H1 (cell line): ENCODE results near the gene BMERB1. TPM values are rescaled to one million over a fixed set of nuclear protein-coding genes. Genes with fewer than 3 reads are reported as not detected.
"Not testable (repeated sequence)": the region's sequence is repeated elsewhere in the genome, so short reads cannot be mapped to it uniquely, and the experiment has no call there.

Source experiments
- CTCF ChIA-PET: fragments of 300-600 bp; sonication (Branson Sonifier 250); formaldehyde crosslinking; loops from one replicate; lab custom pipeline; 2021; ENCODE audit not compliant: partially characterized antibody; lab: Charles Lee
- POLR2A ChIA-PET: fragments of 300-600 bp; sonication (Branson Sonifier 250); formaldehyde crosslinking; loops from one replicate; lab custom pipeline; 2021; ENCODE audit warnings: inconsistent platforms; ENCODE audit not compliant: partially characterized antibody; lab: Charles Lee
- DNase-seq, 2 experiments: peaks; one replicate each; pipeline versions ENCODE4 v3.0.0 to v3.0.0-alpha.2; 2010 to 2022; ENCODE audit warnings: low spot score in 2 of 2, low read depth in 1 of 2, mixed read lengths in 1 of 2
- FAIRE-seq: peaks from 2 replicates; lab custom pipeline; 2011; peaks lifted over from hg19 to GRCh38; lab: Jason Lieb, UNC
- H2AFZ ChIP-seq: 2 replicates; pipeline ENCODE4 v1.8.1; 2012; ENCODE audit warnings: low read length, inconsistent platforms
- H2AK5ac ChIP-seq: 2 replicates; pipeline ENCODE4 v1.6.1; 2013; ENCODE audit warnings: low read depth, low read length
- H2BK120ac ChIP-seq: replicated peaks from 2 replicates; pipeline ENCODE3; 2013; ENCODE audit warnings: low read depth, low read length, inconsistent platforms
- H2BK12ac ChIP-seq: 2 replicates; pipeline ENCODE4 v1.6.1; 2013; ENCODE audit warnings: low read depth, low read length
- H2BK15ac ChIP-seq: 2 replicates; pipeline ENCODE4 v1.6.1; 2013; ENCODE audit warnings: low read length
- H2BK20ac ChIP-seq: 2 replicates; pipeline ENCODE4 v1.6.1; 2013; ENCODE audit warnings: low read length
- H2BK5ac ChIP-seq: 2 replicates; pipeline ENCODE4 v1.6.1; 2013; ENCODE audit warnings: low read depth, low read length
- H3K14ac ChIP-seq: 2 replicates; pipeline ENCODE4 v1.6.1; 2013; ENCODE audit warnings: inconsistent platforms; ENCODE audit not compliant: insufficient read length
- H3K18ac ChIP-seq: 2 replicates; pipeline ENCODE4 v1.6.1; 2013; ENCODE audit warnings: low read length; ENCODE audit errors: extremely low read depth
- H3K23ac ChIP-seq: 2 replicates; pipeline ENCODE4 v1.6.1; 2013; ENCODE audit warnings: inconsistent platforms; ENCODE audit not compliant: insufficient read length
- H3K23me2 ChIP-seq: 2 replicates; pipeline ENCODE4 v1.6.1; 2013; ENCODE audit warnings: low read depth, low read length
- H3K27ac ChIP-seq: 2 replicates; pipeline ENCODE4 v1.6.1; 2011; ENCODE audit warnings: low read depth, low read length, inconsistent platforms
- H3K27me3 ChIP-seq, 4 experiments: replicated peaks in 1 of 4; 1 replicate in 1 of 4; 2 replicates in 3 of 4; pipeline versions ENCODE4 v1.6.1 to v1.8.1; 2011 to 2013; ENCODE audit warnings: low read length in 3 of 4, mild to moderate bottlenecking in 3 of 4, inconsistent platforms in 2 of 4, mixed read lengths in 2 of 4, moderate library complexity in 1 of 4; ENCODE audit not compliant: control insufficient read depth in 3 of 4, insufficient read depth in 3 of 4; ENCODE audit errors: extremely low read depth in 1 of 4
- H3K36me3 ChIP-seq, 4 experiments: 2 replicates each; pipeline versions ENCODE4 v1.6.1 to v1.8.1; 2011 to 2013; ENCODE audit warnings: mild to moderate bottlenecking in 4 of 4, low read length in 3 of 4, moderate library complexity in 2 of 4, control low read depth in 1 of 4, inconsistent platforms in 1 of 4; ENCODE audit not compliant: insufficient read depth in 4 of 4, control insufficient read depth in 2 of 4
- H3K4ac ChIP-seq: replicated peaks from 2 replicates; pipeline ENCODE3; 2013; ENCODE audit warnings: low read length, low read depth, mixed read lengths, inconsistent platforms; ENCODE audit not compliant: insufficient read length
- H3K4me1 ChIP-seq, 4 experiments: replicated peaks in 1 of 4; 1 replicate in 1 of 4; 2 replicates in 3 of 4; pipeline versions ENCODE4 v1.6.1 to v1.8.1; 2011 to 2013; ENCODE audit warnings: low read length in 3 of 4, inconsistent platforms in 2 of 4, mixed read lengths in 1 of 4; ENCODE audit not compliant: insufficient read depth in 4 of 4, control insufficient read depth in 3 of 4
- H3K4me2 ChIP-seq, 2 experiments: 2 replicates each; pipeline versions ENCODE4 v1.6.1 to v1.8.1; 2011 to 2013; ENCODE audit warnings: low read depth in 2 of 2, low read length in 2 of 2, control low read depth in 1 of 2, inconsistent platforms in 1 of 2, mild to moderate bottlenecking in 1 of 2; ENCODE audit not compliant: insufficient read depth in 1 of 2
- H3K4me3 ChIP-seq, 4 experiments: fragments of 200-600, 300-600 bp in 1 of 4; sonication (generic), shearing (Covaris generic), sonication (Bioruptor Twin) in 1 of 4; 2 replicates each; pipeline versions ENCODE4 v1.5.1 to v1.8.1; 2011 to 2016; ENCODE audit warnings: low read length in 4 of 4, low read depth in 3 of 4, control low read depth in 2 of 4, inconsistent platforms in 2 of 4, mild to moderate bottlenecking in 2 of 4, mixed read lengths in 1 of 4, moderate library complexity in 1 of 4; ENCODE audit not compliant: insufficient read depth in 2 of 4; ENCODE audit errors: extremely low read depth in 1 of 4
- H3K56ac ChIP-seq: replicated peaks from 2 replicates; pipeline ENCODE3; 2013; ENCODE audit warnings: low read depth, mild to moderate bottlenecking, mixed read lengths, low read length, inconsistent platforms; ENCODE audit not compliant: insufficient read length
- H3K79me1 ChIP-seq: 2 replicates; pipeline ENCODE4 v1.6.1; 2013; ENCODE audit warnings: low read depth, low read length, control low read depth
- H3K79me2 ChIP-seq, 2 experiments: 2 replicates each; pipeline versions ENCODE4 v1.6.1 to v1.8.1; 2012 to 2013; ENCODE audit warnings: low read length in 2 of 2, mild to moderate bottlenecking in 2 of 2, inconsistent platforms in 1 of 2; ENCODE audit not compliant: insufficient read depth in 2 of 2, control insufficient read depth in 1 of 2
- H3K9ac ChIP-seq, 4 experiments: replicated peaks in 1 of 4; 1 replicate in 1 of 4; 2 replicates in 3 of 4; pipeline versions ENCODE4 v1.6.1 to v1.8.1; 2011 to 2013; ENCODE audit warnings: low read depth in 3 of 4, low read length in 3 of 4, control low read depth in 2 of 4, mild to moderate bottlenecking in 2 of 4, moderate library complexity in 2 of 4, inconsistent platforms in 1 of 4; ENCODE audit errors: extremely low read depth in 1 of 4
- H3K9me3 ChIP-seq, 2 experiments: 2 replicates each; pipeline versions ENCODE4 v1.6.1 to v1.8.1; 2012 to 2013; ENCODE audit warnings: mild to moderate bottlenecking in 2 of 2, moderate library complexity in 2 of 2, control low read depth in 1 of 2, inconsistent platforms in 1 of 2, low read depth in 1 of 2, low read length in 1 of 2, mixed read lengths in 1 of 2; ENCODE audit not compliant: insufficient read depth in 2 of 2
- H4K20me1 ChIP-seq, 2 experiments: replicated peaks in 1 of 2; 2 replicates each; pipeline versions ENCODE3 to v1.8.1; 2011 to 2013; ENCODE audit warnings: inconsistent platforms in 2 of 2, low read length in 2 of 2, mild to moderate bottlenecking in 1 of 2; ENCODE audit not compliant: insufficient read depth in 2 of 2, control insufficient read depth in 1 of 2
- H4K5ac ChIP-seq: 2 replicates; pipeline ENCODE4 v1.6.1; 2013; ENCODE audit warnings: low read length, low read depth, mixed read lengths, inconsistent platforms; ENCODE audit not compliant: insufficient read length
- H4K8ac ChIP-seq: 2 replicates; pipeline ENCODE4 v1.8.0; 2013; ENCODE audit warnings: mild to moderate bottlenecking, moderate library complexity, low read length, inconsistent platforms; ENCODE audit not compliant: insufficient read depth; ENCODE audit errors: extremely low read depth
- H4K91ac ChIP-seq: replicated peaks from 2 replicates; pipeline ENCODE3; 2013; ENCODE audit warnings: low read length, mixed read lengths, inconsistent platforms; ENCODE audit not compliant: insufficient read length
- WGBS, 2 experiments: shearing (Covaris generic) in 1 of 2; methylation state at CpG; one replicate each; pipeline versions ENCODE4 v1.1.6 to v1.1.7; 2013 to 2015; ENCODE audit warnings: low lambda C conversion rate in 2 of 2, mixed read lengths in 2 of 2, inconsistent platforms in 1 of 2, low coverage in 1 of 2, missing lambda C conversion rate in 1 of 2; ENCODE audit not compliant: insufficient replicate concordance in 2 of 2, insufficient coverage in 1 of 2, insufficient read length in 1 of 2; ENCODE audit errors: extremely low coverage in 1 of 2, missing lambda C conversion rate in 1 of 2; 5-methylcytosine and 5-hydroxymethylcytosine counted together
- polyA plus RNA-seq, 7 experiments: library from polyadenylated mRNA; depleted of rRNA in 3 of 7; stranded (reverse) in 5 of 7; unstranded in 2 of 7; fragments of >200 nt in 5 of 7; fragments of 200-250 nt in 2 of 7; gene quantifications; 1 replicate in 5 of 7; 2 replicates in 1 of 7; 4 replicates in 1 of 7; pipeline versions ENCODE4 v1.2.1 to v1.2.3, GENCODE V29; 2011 to 2013; ENCODE audit warnings: missing spikeins in 2 of 7, mixed read lengths in 2 of 7
- total RNA-seq: library from RNA; stranded (reverse); fragmentation: NEBNext Ultra II Directional; extraction: Animal tissue kit (Norgen Biotek cat#: 25700); gene quantifications from 2 replicates; pipeline ENCODE4 v1.2.1, GENCODE V29; 2021

The BMERB1 gene
- total and polyA plus RNA-seq, 2 of the 8 experiments (the other 6 are each of a cell fraction or from before 2014, with no cell fraction given): 23.5 to 27.1 TPM

DNA sequence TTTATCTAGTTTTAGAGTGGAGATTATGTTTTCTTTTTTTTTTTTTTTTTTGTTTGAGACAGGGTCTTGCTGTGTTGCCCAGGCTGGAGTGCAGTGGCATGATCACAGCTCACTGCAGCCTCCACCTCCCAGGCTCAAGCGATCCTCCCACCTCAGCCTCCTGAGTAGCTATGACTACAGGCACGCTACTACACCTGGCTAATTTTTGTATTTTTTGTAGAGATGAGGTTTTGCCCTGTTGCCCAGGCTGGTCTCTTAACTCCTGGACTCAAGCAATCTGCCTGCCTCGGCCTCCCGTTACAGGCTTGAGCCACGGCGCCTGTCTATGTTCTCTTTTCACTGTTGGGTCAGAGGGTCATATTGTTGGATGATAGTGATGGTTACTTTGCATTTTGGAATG is 34.1 kb upstream of the BMERB1 start:
- H4K8ac ChIP-seq, H3K18ac ChIP-seq, H2AFZ ChIP-seq, H4K20me1 ChIP-seq, DNase-seq, H2BK120ac ChIP-seq, H3K79me2 ChIP-seq, H3K56ac ChIP-seq, H3K23me2 ChIP-seq, H2BK5ac ChIP-seq, H3K9ac ChIP-seq, H3K14ac ChIP-seq, H3K4me2 ChIP-seq, H3K9me3 ChIP-seq, H2BK12ac ChIP-seq, POLR2A ChIA-PET, H4K91ac ChIP-seq, H2BK20ac ChIP-seq, H3K27ac ChIP-seq, H2BK15ac ChIP-seq, H3K36me3 ChIP-seq, H3K4ac ChIP-seq, H3K79me1 ChIP-seq, H3K23ac ChIP-seq, H4K5ac ChIP-seq, FAIRE-seq, H3K4me3 ChIP-seq, H2AK5ac ChIP-seq, H3K27me3 ChIP-seq: not testable (repeated sequence)
- H3K4me1 ChIP-seq: peaks cover 0 to 18% (median 4%) of the 10 kb centered on the region in 4 experiments; a peak in 3 of 7 replicates
- 98% methylated on average over 6 of the region's 6 CpGs; no CpG with 5 or more reads in 1 of the 2 experiments for WGBS, 2 experiments
- CTCF ChIA-PET: interaction anchor here (0.6 kb wide), 1 partner anchor 135 kb away, joined by 4 read pairs; no protein-coding TSS in a partner anchor
